GM21360 (cell line): ENCODE data around the gene MROH8.

Source experiments
- ATAC-seq: cut with Tn5 transposase; IDR thresholded peaks from one replicate; pipeline ENCODE4 v1.9.1; 2021; ENCODE audit warnings: mild to moderate bottlenecking, moderate library complexity; ENCODE audit not compliant: unreplicated experiment

The MROH8 gene

GRCh38 chr20:37178839-37179682, at the start of gene MROH8, which contains the start of gene RPN2:
Gene MROH8, minus strand, starts transcription at chr20:37179548.
Gene RPN2, plus strand, starts transcription at chr20:37179330. Its CDS starts 27 bp downstream, at chr20:37179357.
- peak; percentile 87 for ATAC-seq

GRCh38 chr20:37228656-37229055, 49.3 kb upstream of the MROH8 start:
- no peak for ATAC-seq

GRCh38 chr20:37228082-37228481, 48.7 kb upstream of the MROH8 start:
- ATAC-seq: no peak

- no peak for ATAC-seq
Measured at GRCh38 chr20:37226889-37227288, 47.5 kb upstream of the MROH8 start.

GRCh38 chr20:37225146-37225545, 45.8 kb upstream of the MROH8 start:
- ATAC-seq: no peak

- no peak for ATAC-seq
Measured at GRCh38 chr20:37223053-37223452, 43.7 kb upstream of the MROH8 start.

- no peak for ATAC-seq
Measured at GRCh38 chr20:37222086-37222485, 42.7 kb upstream of the MROH8 start.

GRCh38 chr20:37220731-37221130, 41.4 kb upstream of the MROH8 start:
- ATAC-seq: no peak

GRCh38 chr20:37219751-37220668, 40.7 kb upstream of the MROH8 start:
- no peak for ATAC-seq

GRCh38 chr20:37218976-37219375, 39.6 kb upstream of the MROH8 start:
- ATAC-seq: no peak

- ATAC-seq: no peak
Measured at GRCh38 chr20:37218441-37218840, 39.1 kb upstream of the MROH8 start.

GRCh38 chr20:37209661-37210314, 30.4 kb upstream of the MROH8 start:
- no peak for ATAC-seq

GRCh38 chr20:37209193-37209592, 29.8 kb upstream of the MROH8 start:
- no peak for ATAC-seq

- ATAC-seq: no peak
Measured at GRCh38 chr20:37207171-37207570, 27.8 kb upstream of the MROH8 start.

- no peak for ATAC-seq
Measured at GRCh38 chr20:37205794-37206193, 26.4 kb upstream of the MROH8 start.

- no peak for ATAC-seq
Measured at GRCh38 chr20:37205130-37205529, 25.8 kb upstream of the MROH8 start.

GRCh38 chr20:37204056-37204455, 24.7 kb upstream of the MROH8 start:
- ATAC-seq: no peak

GRCh38 chr20:37202267-37202943, 23.1 kb upstream of the MROH8 start:
- no peak for ATAC-seq

GRCh38 chr20:37201827-37202162, 22.4 kb upstream of the MROH8 start:
- ATAC-seq: no peak

GRCh38 chr20:37200926-37201826, 21.8 kb upstream of the MROH8 start:
- ATAC-seq: no peak
